GM21360 (cell line): ENCODE data around the gene TRAPPC10.
"Not testable (repeated sequence)": the region's sequence is repeated elsewhere in the genome, so short reads cannot be mapped to it uniquely, and the experiment has no call there.

Experiments used
- ATAC-seq: cut with Tn5 transposase; IDR thresholded peaks from one replicate; pipeline ENCODE4 v1.9.1; 2021; ENCODE audit warnings: mild to moderate bottlenecking, moderate library complexity; ENCODE audit not compliant: unreplicated experiment

Gene TRAPPC10

GRCh38 chr21:44134732-44135131 is 122.6 kb downstream of the TRAPPC10 start:
- not testable (repeated sequence) for ATAC-seq

GRCh38 chr21:44138039-44138438 is 125.9 kb downstream of the TRAPPC10 start:
- not testable (repeated sequence) for ATAC-seq

- ATAC-seq, result not testable (repeated sequence)
These were observed 127.9 kb downstream of the TRAPPC10 start for GRCh38 chr21:44139787-44140551.

DNA sequence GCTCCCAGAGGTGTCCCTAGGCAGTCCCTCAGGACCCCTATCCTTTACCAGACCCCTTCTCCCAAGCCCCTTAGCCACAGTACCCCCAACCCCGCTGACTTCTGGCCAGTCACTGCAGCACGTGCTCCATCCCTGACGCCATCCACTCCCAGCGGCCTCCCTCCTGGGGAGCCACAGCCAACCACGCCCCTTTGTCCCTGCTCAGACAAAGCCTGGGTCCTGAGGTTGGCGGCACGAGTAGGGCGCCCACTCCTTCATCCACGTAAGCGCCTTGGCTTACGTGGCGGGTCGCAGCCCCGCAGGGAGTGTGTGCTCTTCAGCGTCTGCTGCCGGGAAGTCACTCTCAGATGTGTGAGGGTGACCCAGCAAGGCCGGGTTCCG is 128.4 kb downstream of the TRAPPC10 start:
- ATAC-seq, result not testable (repeated sequence)

DNA sequence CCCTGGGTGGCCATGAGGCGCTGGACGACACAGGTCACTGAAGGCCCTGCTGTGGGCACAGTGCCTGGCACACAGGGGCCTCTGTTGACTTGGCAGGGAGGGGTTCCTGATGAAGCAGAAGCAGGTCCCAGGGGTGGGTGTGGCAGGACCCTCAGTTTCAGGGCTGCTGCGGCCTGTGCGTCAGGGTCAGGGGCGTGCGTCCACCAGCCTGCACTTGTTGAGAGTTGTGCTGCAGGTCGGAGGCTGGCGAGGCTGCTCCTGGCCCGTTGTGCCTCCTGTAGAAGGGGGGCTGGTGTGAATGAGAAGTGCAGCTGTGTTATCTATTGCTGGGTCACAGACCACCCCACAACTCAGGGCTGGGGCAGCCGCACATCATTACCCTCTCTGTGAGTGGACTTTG is 130.4 kb downstream of the TRAPPC10 start:
- ATAC-seq, result not testable (repeated sequence)

GRCh38 chr21:44143380-44143779 is 131.3 kb downstream of the TRAPPC10 start:
- not testable (repeated sequence) for ATAC-seq

- not testable (repeated sequence) for ATAC-seq
These were observed 131.9 kb downstream of the TRAPPC10 start for GRCh38 chr21:44143996-44144395.

GRCh38 chr21:44144784-44145602 is 132.9 kb downstream of the TRAPPC10 start:
- ATAC-seq, result not testable (repeated sequence)

DNA sequence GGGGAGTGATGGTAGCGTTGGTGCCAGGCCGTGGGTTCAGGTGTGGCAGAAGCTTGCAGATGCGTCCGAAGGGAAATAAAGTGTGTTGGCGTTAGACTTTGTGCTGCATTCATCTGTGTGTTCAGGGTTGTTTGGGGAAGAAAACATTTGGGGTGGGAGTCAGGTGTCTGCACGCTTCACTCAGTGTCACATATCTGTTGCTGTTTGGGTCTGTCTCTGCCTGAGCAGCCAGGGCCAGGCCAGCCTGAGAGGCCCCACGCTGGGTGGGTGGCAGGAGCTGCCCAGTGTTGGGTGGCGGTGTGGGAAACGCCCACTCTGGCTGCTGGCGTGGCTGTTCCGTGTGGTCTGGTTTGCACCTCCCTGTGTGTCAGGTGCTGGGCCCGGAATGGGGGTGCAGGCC is 133.5 kb downstream of the TRAPPC10 start:
- not testable (repeated sequence) for ATAC-seq

GRCh38 chr21:44147108-44147507 is 135.0 kb downstream of the TRAPPC10 start:
- not testable (repeated sequence) for ATAC-seq

DNA sequence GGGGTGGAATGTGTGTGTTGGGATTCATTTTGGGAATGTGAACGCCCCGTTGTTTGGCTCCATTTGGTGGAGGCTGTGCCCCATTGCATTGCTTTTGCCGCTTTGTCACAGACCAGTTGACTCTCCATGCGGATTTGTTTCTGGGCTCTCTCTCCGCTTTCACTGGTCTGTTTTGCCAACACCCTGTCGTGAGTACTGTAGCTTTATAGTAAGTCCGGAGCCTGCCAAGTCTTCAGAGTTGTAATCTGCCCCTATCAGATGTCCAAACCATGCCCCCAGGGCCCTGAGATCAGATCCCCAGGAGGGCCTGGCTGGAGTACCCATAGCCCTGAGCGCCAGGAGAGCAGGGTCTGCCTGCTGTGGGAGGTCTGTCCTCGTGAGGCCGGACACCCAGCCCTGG is 138.1 kb downstream of the TRAPPC10 start:
- ATAC-seq, result not testable (repeated sequence)

DNA sequence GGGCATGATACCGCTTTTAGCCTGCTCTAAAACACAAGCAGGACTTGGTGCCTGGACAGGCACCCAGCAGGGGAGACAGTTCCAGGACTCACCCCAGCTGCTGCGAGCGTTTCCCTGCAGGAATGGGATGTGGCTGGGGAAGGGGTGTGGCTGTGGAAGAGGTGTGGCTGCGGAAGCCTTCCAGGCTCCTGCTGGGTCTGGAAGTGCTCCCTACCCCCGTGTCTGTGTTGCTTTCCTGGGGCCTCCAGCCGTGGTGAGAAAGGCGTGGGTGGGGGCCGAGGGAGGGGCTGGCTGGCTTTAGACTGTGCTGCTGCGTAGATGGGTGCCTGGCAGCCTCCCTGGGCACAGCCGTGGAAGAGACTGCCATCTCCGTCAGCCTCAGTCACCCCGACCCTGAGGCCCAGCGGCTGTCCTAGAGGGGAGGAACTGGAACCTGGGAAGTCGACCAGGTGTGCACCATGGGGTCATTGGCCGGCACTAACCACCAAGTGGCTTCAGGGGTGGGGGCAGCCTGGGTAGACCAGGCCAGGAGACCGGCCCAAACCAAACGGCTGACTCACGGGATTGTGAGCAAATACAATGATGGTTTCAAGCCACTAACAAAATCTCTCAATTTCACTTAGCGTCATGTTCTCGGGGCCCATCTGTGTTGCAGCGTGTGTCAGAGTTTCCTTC is 141.2 kb downstream of the TRAPPC10 start:
- ATAC-seq, result not testable (repeated sequence)

DNA sequence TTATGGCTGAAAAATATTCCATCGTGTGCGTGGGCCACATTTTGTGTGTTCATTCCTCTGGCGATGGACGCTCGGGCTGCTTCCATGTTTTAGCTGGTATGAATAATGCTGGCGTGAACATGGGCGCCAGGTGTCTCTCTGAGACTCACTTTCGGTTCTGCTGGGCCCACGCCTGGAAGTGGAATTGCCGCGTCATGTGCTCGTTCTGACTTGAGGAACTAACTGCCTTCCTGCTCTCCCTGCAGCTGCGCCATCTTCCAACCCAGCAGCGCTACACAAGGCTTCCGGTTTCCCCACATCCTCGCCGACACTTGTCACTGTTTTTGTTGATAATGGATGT is 141.8 kb downstream of the TRAPPC10 start:
- ATAC-seq, result not testable (repeated sequence)

DNA sequence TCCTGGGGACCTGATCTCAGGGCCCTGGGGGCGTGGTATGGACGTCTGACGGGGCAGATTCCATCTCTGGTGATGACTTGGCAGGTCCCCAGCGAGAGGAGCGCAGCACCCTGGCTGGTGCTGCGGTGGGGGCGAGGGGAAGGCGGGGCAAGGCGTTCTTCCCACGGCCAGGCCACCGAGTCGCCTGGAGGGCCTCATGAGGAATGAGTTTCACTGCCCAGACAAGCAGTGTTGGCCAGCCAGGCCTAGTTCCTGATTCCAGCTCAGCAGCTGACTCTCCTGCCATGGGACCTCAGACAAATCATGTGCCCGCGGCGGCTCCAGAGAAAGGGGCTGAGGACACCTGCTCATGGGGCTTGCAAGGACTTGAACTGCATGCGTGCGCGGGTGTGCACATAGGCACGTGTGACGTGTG is 142.7 kb downstream of the TRAPPC10 start:
- not testable (repeated sequence) for ATAC-seq

DNA sequence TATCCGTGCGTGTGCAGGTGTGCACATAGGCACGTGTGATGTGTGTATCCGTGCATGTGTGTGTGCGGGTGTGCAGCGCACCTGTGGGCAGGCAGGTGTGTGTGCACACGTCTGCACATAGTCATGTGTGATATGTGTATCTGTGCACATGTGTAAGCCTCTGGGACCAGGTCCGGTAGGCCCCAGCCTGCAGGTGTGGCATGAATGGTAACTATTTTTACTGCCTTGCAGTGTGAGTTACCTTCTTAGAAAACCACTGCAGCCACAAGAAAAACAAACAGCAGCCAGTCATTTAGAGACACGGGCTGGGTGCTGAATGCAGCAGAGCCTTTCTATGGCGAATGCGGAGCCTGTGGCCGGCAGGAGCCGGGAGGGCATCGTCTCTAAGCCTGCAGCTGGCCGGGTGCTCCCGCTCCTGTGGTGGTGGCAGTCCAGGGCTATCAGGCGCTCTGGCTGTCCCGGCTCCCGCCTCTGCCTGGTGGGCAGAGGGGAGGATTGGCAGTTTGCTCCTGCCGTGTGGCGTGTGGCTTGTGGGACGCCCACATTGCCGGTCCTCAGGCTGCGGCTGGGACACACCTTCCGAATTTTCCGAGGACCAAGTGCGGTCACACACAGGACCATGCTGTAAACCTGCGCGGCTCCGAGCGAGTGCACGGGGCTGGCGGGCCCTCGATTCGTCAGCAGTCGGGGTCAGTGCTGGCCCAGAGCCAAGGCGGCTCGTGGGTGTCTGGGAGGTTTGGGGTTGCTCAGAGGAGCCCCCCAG is 143.3 kb downstream of the TRAPPC10 start:
- ATAC-seq, result not testable (repeated sequence)

- ATAC-seq, result not testable (repeated sequence)
These were observed 143.9 kb downstream of the TRAPPC10 start for GRCh38 chr21:44155994-44156380.
